Raji (cell line): ENCODE measurements around the gene HCFC1R1.

ENCODE experiments used
- POLR2A ChIP-seq: IDR thresholded peaks from 2 replicates; pipeline ENCODE4 v1.6.1; 2011; ENCODE audit warnings: low read depth, low read length, control low read depth; ENCODE audit not compliant: insufficient read depth

The HCFC1R1 gene

GRCh38 chr16:2996298-2996697 lies 27.4 kb downstream of the HCFC1R1 start:
- no peak for TF ChIP-seq POLR2A

- TF ChIP-seq POLR2A, result no peak
These were observed 31.2 kb downstream of the HCFC1R1 start for GRCh38 chr16:2992383-2993081.

DNA sequence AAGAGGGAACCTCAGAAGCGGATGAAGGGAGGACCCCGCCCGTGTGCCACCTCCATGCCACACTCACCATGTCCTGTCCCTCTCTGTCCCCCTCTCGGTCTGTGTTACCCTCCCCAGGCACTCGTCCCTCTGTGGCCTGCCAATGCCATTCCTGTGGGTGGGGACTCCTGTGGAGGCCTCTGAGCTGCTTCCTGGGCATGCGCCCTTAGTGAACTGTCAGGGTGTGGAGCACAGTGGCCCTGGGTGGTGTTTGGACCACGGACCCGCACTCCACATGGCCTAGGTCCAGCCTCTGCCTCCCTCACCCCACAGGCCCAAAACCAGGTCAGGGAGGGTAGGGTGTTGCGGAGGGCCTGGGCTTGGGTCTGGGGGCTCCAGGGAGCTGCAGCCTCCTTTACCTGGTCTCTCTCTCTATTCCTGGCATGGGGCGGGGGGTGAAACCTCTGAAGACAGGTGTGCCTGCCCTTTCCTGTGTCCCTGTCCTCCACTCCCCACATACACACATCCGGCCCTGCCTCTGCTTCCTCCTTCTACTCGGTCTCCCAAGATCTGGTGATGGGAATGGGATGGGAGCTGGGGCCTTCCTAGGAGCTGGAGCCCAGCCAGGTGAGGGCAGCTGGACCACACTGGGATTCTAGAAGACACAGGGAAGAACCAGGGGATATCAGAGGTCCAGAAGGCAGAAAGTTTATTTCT lies 32.0 kb downstream of the HCFC1R1 start:
- no peak for TF ChIP-seq POLR2A

DNA sequence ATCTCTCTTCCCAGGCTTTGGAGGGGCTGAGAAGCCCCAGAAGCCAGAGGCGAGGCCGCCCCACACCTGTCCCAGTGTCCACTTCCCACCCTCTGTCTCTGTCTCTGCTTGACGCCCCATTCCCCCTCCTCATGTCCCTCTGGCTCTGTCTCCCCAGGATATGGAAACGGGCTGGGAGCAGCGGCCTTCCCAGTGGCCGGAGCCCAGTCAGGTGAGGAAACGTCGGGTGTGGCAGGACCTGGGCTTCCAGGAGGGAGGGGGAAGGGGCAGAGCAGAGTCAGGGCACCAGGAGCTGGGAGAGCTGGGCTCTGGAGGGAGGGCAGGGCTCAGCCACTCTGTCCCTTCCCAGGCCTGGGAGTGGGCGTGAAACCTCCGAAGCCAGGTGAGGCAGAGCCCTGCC lies 32.9 kb downstream of the HCFC1R1 start:
- TF ChIP-seq POLR2A, result no peak

- no peak for TF ChIP-seq POLR2A
These were observed 35.1 kb downstream of the HCFC1R1 start for GRCh38 chr16:2988590-2989099.

DNA sequence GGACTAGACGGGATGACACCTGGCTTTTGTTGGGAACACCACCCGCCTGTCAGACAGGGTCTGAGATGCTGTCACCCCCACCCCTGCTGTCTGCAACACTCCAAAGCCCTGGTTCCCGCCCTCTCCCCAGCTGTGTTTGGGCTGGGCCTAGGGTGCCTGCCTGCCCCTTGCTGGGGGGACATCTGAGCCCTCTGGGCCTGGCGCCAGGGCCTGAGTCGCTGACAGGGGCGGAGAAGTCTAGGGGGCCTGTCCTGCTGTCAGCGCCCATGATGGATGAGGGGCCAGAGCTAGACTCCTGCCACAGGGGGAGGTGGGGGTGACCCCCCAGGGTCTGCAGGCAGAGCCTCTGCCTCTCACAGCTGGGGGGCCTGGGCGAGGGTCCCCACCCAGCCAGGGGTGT lies 35.9 kb downstream of the HCFC1R1 start:
- no peak for TF ChIP-seq POLR2A

DNA sequence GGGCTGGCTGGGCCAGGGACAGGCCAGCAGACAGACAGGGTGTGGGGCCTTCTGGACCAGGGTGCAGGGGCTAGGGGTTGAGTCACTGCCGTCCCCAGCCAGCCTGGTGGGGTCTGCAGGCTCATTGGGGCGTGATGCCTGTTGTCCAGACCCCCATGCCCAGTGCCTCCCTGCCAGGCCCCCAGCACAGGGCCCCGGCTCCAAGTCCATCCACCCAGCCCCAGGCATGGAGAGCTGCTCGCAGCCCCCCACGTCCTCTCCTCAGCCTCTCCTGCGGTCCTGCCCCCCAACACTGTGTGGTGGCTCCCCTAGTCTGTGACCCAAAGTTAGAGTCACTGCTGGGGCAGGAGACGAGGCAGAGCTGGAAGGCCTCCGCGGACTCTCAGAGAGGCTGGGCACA lies 36.5 kb downstream of the HCFC1R1 start:
- TF ChIP-seq POLR2A, result no peak

DNA sequence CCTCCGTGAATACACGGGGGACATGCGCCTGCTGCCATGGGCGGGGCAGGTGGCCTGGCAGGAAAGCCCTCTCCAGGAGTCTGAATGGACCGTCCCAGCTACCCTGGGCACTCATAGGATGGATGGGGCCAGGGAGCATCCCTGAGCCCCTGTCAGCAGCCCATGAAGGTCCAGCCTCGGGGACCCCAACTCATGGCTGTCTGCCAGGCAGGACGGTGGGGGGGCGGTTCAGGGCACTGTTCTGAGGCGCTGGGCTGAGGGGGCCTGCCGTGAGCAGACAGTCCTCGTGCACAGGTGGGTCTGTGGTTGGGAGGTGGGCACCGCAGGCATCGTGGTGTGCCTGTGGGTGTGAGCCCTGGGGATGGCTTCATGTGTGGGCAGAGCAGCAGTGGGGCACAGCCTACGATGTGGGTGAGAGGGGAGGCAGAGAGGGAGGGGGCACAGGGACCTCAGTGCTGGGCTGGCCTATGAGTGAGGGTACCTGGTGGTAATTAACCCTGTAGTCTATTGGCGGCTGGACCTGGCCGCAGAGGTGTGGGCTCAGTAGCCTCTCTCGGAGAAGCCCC lies 37.0 kb downstream of the HCFC1R1 start:
- TF ChIP-seq POLR2A, result no peak

DNA sequence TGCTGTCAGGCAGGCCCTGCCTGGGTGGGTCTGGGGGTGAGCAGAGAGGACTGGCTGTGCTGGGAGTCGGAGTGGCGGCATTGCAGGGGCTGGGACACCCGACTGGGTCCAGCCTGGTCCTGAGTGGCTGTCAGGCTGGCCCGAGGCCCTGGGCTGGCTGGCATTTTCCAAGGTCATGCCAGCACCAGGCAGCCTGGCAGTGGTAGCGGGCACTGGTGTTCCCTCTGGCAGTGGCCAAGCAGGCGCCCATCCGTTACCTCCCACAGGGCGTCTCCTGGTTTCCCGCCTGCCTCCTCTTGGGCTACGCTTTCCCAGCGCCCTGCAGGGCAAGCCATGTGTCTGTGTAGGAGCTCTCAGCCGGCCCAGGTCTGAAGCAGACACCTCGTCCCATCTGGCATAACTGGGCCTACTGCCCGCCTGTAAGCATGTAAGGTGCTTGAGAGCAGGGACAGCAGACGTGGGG lies 37.8 kb downstream of the HCFC1R1 start:
- TF ChIP-seq POLR2A, result no peak

- TF ChIP-seq POLR2A, result no peak
These were observed 38.3 kb downstream of the HCFC1R1 start for GRCh38 chr16:2985462-2985861.

- TF ChIP-seq POLR2A, result no peak; the same call in 1 of the 2 replicates
These were observed 40.0 kb downstream of the HCFC1R1 start for GRCh38 chr16:2983706-2984136.

DNA sequence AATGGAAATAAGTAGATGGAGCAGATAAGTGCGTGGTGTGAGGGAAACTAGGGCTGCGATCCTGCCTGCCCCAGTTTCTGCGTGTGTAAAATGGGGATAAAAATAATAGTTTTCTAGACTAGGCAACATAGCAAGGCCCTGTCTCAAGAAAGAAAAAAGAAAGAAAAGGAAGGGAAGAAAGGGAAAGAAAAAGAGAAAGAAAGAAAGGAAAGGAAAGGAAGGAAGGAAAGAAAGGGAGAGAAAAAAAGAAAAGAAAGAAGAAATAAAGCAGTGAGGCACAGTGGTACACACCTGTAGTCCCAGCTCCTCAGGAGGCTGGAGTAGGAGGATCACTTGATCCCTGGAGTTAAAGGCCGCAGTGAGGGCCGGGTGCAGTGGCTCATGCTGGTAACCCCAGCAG lies 41.3 kb downstream of the HCFC1R1 start:
- no peak for TF ChIP-seq POLR2A

- TF ChIP-seq POLR2A, result 0 out of 2 replicates have a peak, but pooled peaks have one; percentile 21
These were observed 41.9 kb downstream of the HCFC1R1 start for GRCh38 chr16:2981899-2982250.

- no peak for TF ChIP-seq POLR2A
These were observed 42.4 kb downstream of the HCFC1R1 start for GRCh38 chr16:2981177-2981898.
